GM13977 (cell line): ENCODE results near the gene ARHGAP28.
"Not testable (repeated sequence)": the region's sequence is repeated elsewhere in the genome, so short reads cannot be mapped to it uniquely, and the experiment has no call there.

Experiments
- DNase-seq: peaks from one replicate; pipeline ENCODE4 v3.0.0; 2012; ENCODE audit warnings: low spot score
- CTCF ChIP-seq: IDR thresholded peaks from 2 replicates; pipeline ENCODE4 v1.5.1; 2012; ENCODE audit warnings: mild to moderate bottlenecking, control low read depth; ENCODE audit not compliant: insufficient read depth; ENCODE audit errors: extremely low read depth, missing control alignments
- in situ Hi-C: fragments of 300-500 bp; cut with MboI; formaldehyde crosslinking; loops from one replicate; pipeline ENCODE4 v1.12.0; 2022; ENCODE audit warnings: low sequenced_read_pairs, low pct_unique_long_range_greater_than_20kb, mixed read lengths, inconsistent platforms; ENCODE audit not compliant: unreplicated experiment

Gene ARHGAP28

GRCh38 chr18:6795307-6795706 is 65.8 kb downstream of the ARHGAP28 start:
- TF ChIP-seq CTCF, result no peak
- no peak for DNase-seq
- in situ Hi-C loops, result no loop called here

GRCh38 chr18:6796511-6796910 is 67.0 kb downstream of the ARHGAP28 start:
- TF ChIP-seq CTCF, result no peak
- no peak for DNase-seq
- in situ Hi-C loops, result no loop called here

GRCh38 chr18:6797171-6797570 is 67.7 kb downstream of the ARHGAP28 start:
- TF ChIP-seq CTCF, result no peak
- DNase-seq, result no peak
- in situ Hi-C loops, result no loop called here

- in situ Hi-C loops, result no loop called here
- DNase-seq, result no peak
- TF ChIP-seq CTCF, result no peak
These were observed 69.4 kb downstream of the ARHGAP28 start for GRCh38 chr18:6798896-6799295.

- in situ Hi-C loops, DNase-seq: not testable (repeated sequence)
These were observed 70.8 kb downstream of the ARHGAP28 start for GRCh38 chr18:6800309-6800708.

- in situ Hi-C loops, result no loop called here
- no peak for TF ChIP-seq CTCF
- no peak for DNase-seq
These were observed 78.2 kb downstream of the ARHGAP28 start for GRCh38 chr18:6807515-6808257.

GRCh38 chr18:6810191-6810590 is 80.7 kb downstream of the ARHGAP28 start:
- in situ Hi-C loops, result no loop called here
- DNase-seq, result no peak
- TF ChIP-seq CTCF, result no peak
